ENCODE results near the gene ETHE1. TPM values are rescaled to one million over a fixed set of nuclear protein-coding genes. Genes with fewer than 3 reads are reported as not detected.
"Not testable (repeated sequence)": the region's sequence is repeated elsewhere in the genome, so short reads cannot be mapped to it uniquely, and the experiment has no call there.

The ETHE1 gene
- total RNA-seq, 2 donors from 2014 or later, result 42.0 to 45.9 TPM

DNA sequence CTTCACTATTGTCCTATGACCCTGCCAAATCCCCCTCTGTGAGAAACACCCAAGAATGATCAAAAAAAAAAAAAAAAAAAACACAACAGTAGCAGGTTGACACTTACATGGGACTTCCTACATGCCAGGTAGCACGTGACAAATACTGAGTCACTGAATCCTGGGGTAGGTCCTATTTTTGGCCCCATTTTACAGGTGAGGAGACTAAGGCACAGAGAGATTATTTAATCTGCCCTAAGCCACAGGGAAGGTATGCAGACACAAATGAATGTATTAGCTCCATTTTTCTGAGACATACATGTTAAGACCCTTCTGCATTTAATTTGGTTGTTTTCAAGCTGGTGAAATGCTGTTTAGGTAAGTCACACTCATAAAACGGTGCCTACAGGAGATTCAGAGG is 21.7 kb upstream of the ETHE1 start:
- no peaks in the 10 kb centered on the region for H3K9me3 ChIP-seq

GRCh38 chr19:43547926-43548325 is 20.9 kb upstream of the ETHE1 start:
- H3K36me3 ChIP-seq, result peaks cover 46% of the 10 kb centered on the region
- not testable (repeated sequence) for H3K27ac ChIP-seq; H3K9me3 ChIP-seq; H3K4me1 ChIP-seq (ENCODE audit: control insufficient read depth in 1 of 2, low read depth in 2 of 2); H3K27me3 ChIP-seq (replicated peaks; ENCODE audit: insufficient read depth); DNase-seq (ENCODE audit: low spot score); H3K4me3 ChIP-seq; ATAC-seq (ENCODE audit: insufficient number of reproducible peaks, low FRiP score, low read depth)

More for the DNA sequence above, 21.7 kb upstream of the ETHE1 start:
- Histone ChIP-seq H3K36me3 (peaks cover 43% of the 10 kb centered on the region), H3K4me3 (no peak overlapping the region), H3K27me3 (replicated peaks; ENCODE audit: insufficient read depth) (no peaks in the 10 kb centered on the region), H3K4me1 (ENCODE audit: control insufficient read depth in 1 of 2, low read depth in 2 of 2) (no peaks in the 10 kb centered on the region), H3K27ac (no peak overlapping the region)
- no peak for ATAC-seq (ENCODE audit: insufficient number of reproducible peaks, low FRiP score, low read depth)
- DNase-seq (ENCODE audit: low spot score), result no peak
- TF ChIP-seq, protein P1, sequence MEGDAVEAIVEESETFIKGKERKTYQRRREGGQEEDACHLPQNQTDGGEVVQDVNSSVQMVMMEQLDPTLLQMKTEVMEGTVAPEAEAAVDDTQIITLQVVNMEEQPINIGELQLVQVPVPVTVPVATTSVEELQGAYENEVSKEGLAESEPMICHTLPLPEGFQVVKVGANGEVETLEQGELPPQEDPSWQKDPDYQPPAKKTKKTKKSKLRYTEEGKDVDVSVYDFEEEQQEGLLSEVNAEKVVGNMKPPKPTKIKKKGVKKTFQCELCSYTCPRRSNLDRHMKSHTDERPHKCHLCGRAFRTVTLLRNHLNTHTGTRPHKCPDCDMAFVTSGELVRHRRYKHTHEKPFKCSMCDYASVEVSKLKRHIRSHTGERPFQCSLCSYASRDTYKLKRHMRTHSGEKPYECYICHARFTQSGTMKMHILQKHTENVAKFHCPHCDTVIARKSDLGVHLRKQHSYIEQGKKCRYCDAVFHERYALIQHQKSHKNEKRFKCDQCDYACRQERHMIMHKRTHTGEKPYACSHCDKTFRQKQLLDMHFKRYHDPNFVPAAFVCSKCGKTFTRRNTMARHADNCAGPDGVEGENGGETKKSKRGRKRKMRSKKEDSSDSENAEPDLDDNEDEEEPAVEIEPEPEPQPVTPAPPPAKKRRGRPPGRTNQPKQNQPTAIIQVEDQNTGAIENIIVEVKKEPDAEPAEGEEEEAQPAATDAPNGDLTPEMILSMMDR (IDR thresholded peaks at IDR 0.05), result no peak

GRCh38 chr19:43546581-43546980 is 19.6 kb upstream of the ETHE1 start:
- DNase-seq (ENCODE audit: low spot score), result no peak
- TF ChIP-seq, protein P1 (IDR thresholded peaks at IDR 0.05), result no peak
- no peaks in the 10 kb centered on the region for H3K27me3 ChIP-seq (replicated peaks; ENCODE audit: insufficient read depth)
- H3K9me3 ChIP-seq, result no peaks in the 10 kb centered on the region
- H3K4me1 ChIP-seq (ENCODE audit: control insufficient read depth in 1 of 2, low read depth in 2 of 2), result no peaks in the 10 kb centered on the region
- peaks cover 45% of the 10 kb centered on the region for H3K36me3 ChIP-seq
- H3K27ac ChIP-seq, result no peak overlapping the region
- ATAC-seq (ENCODE audit: insufficient number of reproducible peaks, low FRiP score, low read depth), result no peak
- no peak overlapping the region for H3K4me3 ChIP-seq

- ATAC-seq (ENCODE audit: insufficient number of reproducible peaks, low FRiP score, low read depth) (no peak), DNase-seq (ENCODE audit: low spot score) (no peak)
- Histone ChIP-seq H3K9me3 (no peaks in the 10 kb centered on the region), H3K27ac (no peak overlapping the region), H3K4me3 (no peak overlapping the region), H3K27me3 (replicated peaks; ENCODE audit: insufficient read depth) (no peaks in the 10 kb centered on the region), H3K36me3 (peaks cover 42% of the 10 kb centered on the region), H3K4me1 (ENCODE audit: control insufficient read depth in 1 of 2, low read depth in 2 of 2) (no peaks in the 10 kb centered on the region)
- TF ChIP-seq, protein P1 (IDR thresholded peaks at IDR 0.05), result no peak
These were observed 19.0 kb upstream of the ETHE1 start for GRCh38 chr19:43545981-43546380.

- TF ChIP-seq, protein P1 (IDR thresholded peaks at IDR 0.05), result no peak
- H3K27ac ChIP-seq, result no peak overlapping the region
- DNase-seq (ENCODE audit: low spot score), result no peak
These were observed 18.3 kb upstream of the ETHE1 start for GRCh38 chr19:43545276-43545675.

DNA sequence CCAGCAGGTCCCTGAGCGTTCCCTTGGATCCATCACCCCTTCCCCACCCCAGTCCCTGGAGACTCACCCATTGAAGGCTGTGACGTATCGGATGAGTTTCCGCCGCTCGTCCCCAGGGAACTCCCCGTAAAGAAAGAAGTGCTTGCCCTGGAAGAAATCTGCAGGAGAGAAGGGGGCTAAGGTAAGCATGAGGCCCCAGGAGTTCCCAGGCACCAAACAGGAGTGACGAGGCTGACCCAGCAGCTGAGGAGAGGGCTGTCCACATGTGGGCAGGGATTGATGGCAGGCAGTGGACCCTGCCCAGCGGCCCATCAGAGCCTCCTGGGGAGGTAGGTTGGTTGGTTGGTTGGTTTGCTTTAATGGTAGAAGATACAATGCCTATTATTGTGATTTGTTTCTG is 17.1 kb upstream of the ETHE1 start:
- H3K27me3 ChIP-seq (replicated peaks; ENCODE audit: insufficient read depth), result no peaks in the 10 kb centered on the region
- H3K4me3 ChIP-seq, result no peak overlapping the region
- peaks cover 39% of the 10 kb centered on the region for H3K36me3 ChIP-seq
- TF ChIP-seq, protein P1 (IDR thresholded peaks at IDR 0.05), result no peak
- no peak for ATAC-seq (ENCODE audit: insufficient number of reproducible peaks, low FRiP score, low read depth)
- no peaks in the 10 kb centered on the region for H3K9me3 ChIP-seq
- H3K4me1 ChIP-seq (ENCODE audit: control insufficient read depth in 1 of 2, low read depth in 2 of 2), result no peaks in the 10 kb centered on the region
- no peak overlapping the region for H3K27ac ChIP-seq
- DNase-seq (ENCODE audit: low spot score), result no peak

More at GRCh38 chr19:43545276-43545675, 18.3 kb upstream of the ETHE1 start:
- H3K9me3 ChIP-seq, result no peaks in the 10 kb centered on the region
- H3K4me3 ChIP-seq, result no peak overlapping the region
- H3K27me3 ChIP-seq (replicated peaks; ENCODE audit: insufficient read depth), result no peaks in the 10 kb centered on the region
- H3K4me1 ChIP-seq (ENCODE audit: control insufficient read depth in 1 of 2, low read depth in 2 of 2), result no peaks in the 10 kb centered on the region
- peaks cover 41% of the 10 kb centered on the region for H3K36me3 ChIP-seq
- ATAC-seq (ENCODE audit: insufficient number of reproducible peaks, low FRiP score, low read depth), result no peak
